GM12891 (cell line): ENCODE results near the gene PPP1R3G.
"Not testable (repeated sequence)": the region's sequence is repeated elsewhere in the genome, so short reads cannot be mapped to it uniquely, and the experiment has no call there.

Experiments used
- PAX5 ChIP-seq: IDR thresholded peaks from 2 replicates; pipeline ENCODE4 v1.6.1; 2011; ENCODE audit warnings: low read length, moderate library complexity, mild to moderate bottlenecking; ENCODE audit not compliant: insufficient read depth, severe bottlenecking
- POLR2A ChIP-seq: IDR thresholded peaks from 2 replicates; pipeline ENCODE4 v1.6.1; 2011; ENCODE audit warnings: low read depth, low read length, control low read depth
- POLR2AphosphoS5 ChIP-seq: IDR thresholded peaks from 2 replicates; pipeline ENCODE4 v1.6.1; 2011; ENCODE audit warnings: low read depth, low read length, control low read depth
- TAF1 ChIP-seq: IDR thresholded peaks from 2 replicates; pipeline ENCODE4 v1.6.1; 2011; ENCODE audit warnings: low read depth, low read length, control low read depth

DNA sequence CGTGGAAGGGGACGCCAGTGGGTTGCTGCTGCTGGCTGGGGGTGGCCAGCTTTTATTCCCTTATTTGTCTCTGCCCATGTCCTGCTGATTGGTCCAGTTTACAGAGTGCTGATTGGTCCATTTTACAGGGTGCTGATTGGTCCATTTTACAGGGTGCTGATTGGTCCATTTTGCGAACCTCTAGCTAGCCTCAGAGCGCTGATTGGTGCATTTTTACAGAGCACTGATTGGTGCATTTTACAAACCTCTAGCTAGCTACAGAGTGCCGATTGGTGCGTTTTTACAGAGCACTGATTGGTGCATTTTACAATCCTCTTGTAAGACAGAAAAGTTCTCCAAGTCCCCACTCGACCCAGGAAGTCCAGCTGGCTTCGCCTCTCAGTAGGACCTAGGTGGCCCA, 35.4 kb downstream of the PPP1R3G start:
- TF ChIP-seq POLR2AphosphoS5, POLR2A, TAF1, PAX5: not testable (repeated sequence)
